Hepatocyte (in vitro differentiated cells): ENCODE measurements around the gene FGF12. TPM values are rescaled to one million over a fixed set of nuclear protein-coding genes. Genes with fewer than 3 reads are reported as not detected.

ENCODE experiments used
- DNase-seq: peaks from one replicate; pipeline ENCODE4 v3.0.0-alpha.2; 2016; ENCODE audit warnings: low spot score
- H2AFZ ChIP-seq: fragments of 200-600 bp; sonication (generic); 2 replicates; pipeline ENCODE4 v1.6.0; 2016; ENCODE audit warnings: antibody characterized with exemption, mild to moderate bottlenecking
- H3K27ac ChIP-seq: fragments of 200-600 bp; sonication (generic); 2 replicates; pipeline ENCODE4 v1.5.1; 2016; ENCODE audit warnings: mild to moderate bottlenecking
- H3K27me3 ChIP-seq: fragments of 200-600 bp; sonication (generic); 2 replicates; pipeline ENCODE4 v1.6.1; 2016
- H3K36me3 ChIP-seq: fragments of 200-600 bp; sonication (generic); replicated peaks from 2 replicates; pipeline ENCODE4 v1.5.1; 2016; ENCODE audit warnings: low read depth; ENCODE audit not compliant: insufficient read depth
- H3K4me1 ChIP-seq: fragments of 200-600 bp; sonication (generic); 2 replicates; pipeline ENCODE4 v1.5.1; 2016; ENCODE audit warnings: mild to moderate bottlenecking, moderate library complexity; ENCODE audit not compliant: insufficient read depth
- H3K4me2 ChIP-seq: fragments of 200-600 bp; sonication (generic); 2 replicates; pipeline ENCODE4 v1.6.0; 2016
- H3K4me3 ChIP-seq: fragments of 200-600 bp; sonication (generic); 2 replicates; pipeline ENCODE4 v1.5.1; 2016; ENCODE audit warnings: mild to moderate bottlenecking
- H3K79me2 ChIP-seq: fragments of 200-600 bp; sonication (generic); 2 replicates; pipeline ENCODE4 v1.6.0; 2017; ENCODE audit warnings: mild to moderate bottlenecking
- H3K9me2 ChIP-seq: fragments of 200-600 bp; sonication (generic); replicated peaks from 2 replicates; pipeline ENCODE4 v1.6.0; 2017; ENCODE audit warnings: mild to moderate bottlenecking; ENCODE audit not compliant: insufficient read depth
- H3K9me3 ChIP-seq: fragments of 200-600 bp; sonication (generic); 2 replicates; pipeline ENCODE4 v1.5.1; 2016; ENCODE audit warnings: low read depth, mild to moderate bottlenecking
- H4K20me1 ChIP-seq: fragments of 200-600 bp; sonication (generic); 2 replicates; pipeline ENCODE4 v1.6.0; 2016; ENCODE audit warnings: mild to moderate bottlenecking; ENCODE audit not compliant: insufficient read depth, poor library complexity, severe bottlenecking
- CTCF ChIP-seq: fragments of 200-600 bp; sonication (generic); IDR thresholded peaks from 2 replicates; pipeline ENCODE4 v1.5.1; 2016; ENCODE audit warnings: antibody characterized with exemption, mild to moderate bottlenecking; ENCODE audit not compliant: poor library complexity
- EZH2 ChIP-seq: fragments of 200-600 bp; sonication (generic); IDR thresholded peaks from 2 replicates; pipeline ENCODE4 v1.6.1; 2016; ENCODE audit warnings: antibody characterized with exemption, mild to moderate bottlenecking, borderline replicate concordance
- EZH2phosphoT487 ChIP-seq: fragments of 200-600 bp; sonication (generic); IDR thresholded peaks from one replicate; pipeline ENCODE4 v1.6.1; 2018; ENCODE audit warnings: antibody characterized with exemption, mild to moderate bottlenecking, low read depth, moderate library complexity; ENCODE audit not compliant: unreplicated experiment, severe bottlenecking
- WGBS: methylation state at CpG from one replicate; pipeline ENCODE4 v1.1.6; 2016; ENCODE audit warnings: low lambda C conversion rate; ENCODE audit errors: missing lambda C conversion rate; 5-methylcytosine and 5-hydroxymethylcytosine counted together
- polyA plus RNA-seq: library from polyadenylated mRNA; unstranded; fragments of >200 nt; fragmentation: Nextera tagmentation; extraction: Ambion mirVana; gene quantifications from 2 replicates; pipeline ENCODE4 v1.2.1, GENCODE V29; 2016
- total RNA-seq: library from RNA; depleted of rRNA; stranded (reverse); fragments of >200 nt; gene quantifications from 2 replicates; pipeline ENCODE4 v1.2.3, GENCODE V29; 2014

The FGF12 gene
- total and polyA plus RNA-seq, 2 experiments from 2014 or later = 2.1 TPM

- Histone ChIP-seq H3K4me2 (no peak overlapping the region), H3K27ac (no peak overlapping the region), H3K79me2 (no peaks in the 10 kb centered on the region), H3K4me1 (no peaks in the 10 kb centered on the region), H3K9me2 (no peaks in the 10 kb centered on the region), H3K27me3 (no peaks in the 10 kb centered on the region), H4K20me1 (no peaks in the 10 kb centered on the region), H2AFZ (no peak overlapping the region), H3K36me3 (no peaks in the 10 kb centered on the region), H3K9me3 (no peaks in the 10 kb centered on the region), H3K4me3 (no peak overlapping the region)
- 57% methylated on average over 6 of the region's 6 CpGs for WGBS
- TF ChIP-seq EZH2phosphoT487 (no peak), EZH2 (no peak), CTCF (no peak)
- no peak for DNase-seq
Observed at GRCh38 chr3:192373032-192373431, 354.3 kb downstream of the FGF12 start.

- no peaks in the 10 kb centered on the region for H3K79me2 ChIP-seq
- 70% methylated on average over 4 of the region's 4 CpGs for WGBS
- TF ChIP-seq CTCF (no peak), EZH2 (no peak), EZH2phosphoT487 (no peak)
- no peak overlapping the region for H3K4me3 ChIP-seq
- H3K4me1 ChIP-seq = no peaks in the 10 kb centered on the region
- H3K9me2 ChIP-seq = no peaks in the 10 kb centered on the region
- H3K9me3 ChIP-seq = no peaks in the 10 kb centered on the region
- H3K27me3 ChIP-seq = no peaks in the 10 kb centered on the region
- H2AFZ ChIP-seq = no peak overlapping the region
- no peak overlapping the region for H3K4me2 ChIP-seq
- H3K27ac ChIP-seq = no peak overlapping the region
- no peak for DNase-seq
- H4K20me1 ChIP-seq = no peaks in the 10 kb centered on the region
- H3K36me3 ChIP-seq = no peaks in the 10 kb centered on the region
Observed at GRCh38 chr3:192372616-192373015, 354.7 kb downstream of the FGF12 start.

- DNase-seq = no peak
- Histone ChIP-seq H3K4me1 (no peaks in the 10 kb centered on the region), H3K27ac (no peak overlapping the region), H4K20me1 (no peaks in the 10 kb centered on the region), H3K4me3 (no peak overlapping the region), H3K9me3 (no peaks in the 10 kb centered on the region), H3K4me2 (no peak overlapping the region), H3K36me3 (no peaks in the 10 kb centered on the region), H3K79me2 (no peaks in the 10 kb centered on the region), H3K9me2 (no peaks in the 10 kb centered on the region), H3K27me3 (no peaks in the 10 kb centered on the region), H2AFZ (no peak overlapping the region)
- TF ChIP-seq EZH2 = no peak
- TF ChIP-seq CTCF = no peak
- no peak for TF ChIP-seq EZH2phosphoT487
- WGBS = 81% methylated on average over 2 of the region's 2 CpGs
Observed at GRCh38 chr3:192371870-192372400, 355.4 kb downstream of the FGF12 start.

GRCh38 chr3:192367616-192368015 lies 359.7 kb downstream of the FGF12 start:
- Histone ChIP-seq H3K4me3 (no peak overlapping the region), H4K20me1 (no peaks in the 10 kb centered on the region), H3K27me3 (no peaks in the 10 kb centered on the region), H3K9me2 (no peaks in the 10 kb centered on the region), H2AFZ (no peak overlapping the region), H3K27ac (no peak overlapping the region), H3K9me3 (no peaks in the 10 kb centered on the region), H3K36me3 (no peaks in the 10 kb centered on the region), H3K4me1 (no peaks in the 10 kb centered on the region), H3K79me2 (no peaks in the 10 kb centered on the region), H3K4me2 (no peak overlapping the region)
- no peak for DNase-seq
- 87% methylated on average over 5 of the region's 5 CpGs for WGBS
- TF ChIP-seq CTCF (no peak), EZH2 (no peak), EZH2phosphoT487 (no peak)
